ENCODE measurements around the gene MTHFS. TPM values are rescaled to one million over a fixed set of nuclear protein-coding genes. Genes with fewer than 3 reads are reported as not detected.
"Not testable (repeated sequence)": the region's sequence is repeated elsewhere in the genome, so short reads cannot be mapped to it uniquely, and the experiment has no call there.

MTHFS gene
- polyA plus RNA-seq, 4 donors: 72.6 to 221 (median 137) TPM

DNA sequence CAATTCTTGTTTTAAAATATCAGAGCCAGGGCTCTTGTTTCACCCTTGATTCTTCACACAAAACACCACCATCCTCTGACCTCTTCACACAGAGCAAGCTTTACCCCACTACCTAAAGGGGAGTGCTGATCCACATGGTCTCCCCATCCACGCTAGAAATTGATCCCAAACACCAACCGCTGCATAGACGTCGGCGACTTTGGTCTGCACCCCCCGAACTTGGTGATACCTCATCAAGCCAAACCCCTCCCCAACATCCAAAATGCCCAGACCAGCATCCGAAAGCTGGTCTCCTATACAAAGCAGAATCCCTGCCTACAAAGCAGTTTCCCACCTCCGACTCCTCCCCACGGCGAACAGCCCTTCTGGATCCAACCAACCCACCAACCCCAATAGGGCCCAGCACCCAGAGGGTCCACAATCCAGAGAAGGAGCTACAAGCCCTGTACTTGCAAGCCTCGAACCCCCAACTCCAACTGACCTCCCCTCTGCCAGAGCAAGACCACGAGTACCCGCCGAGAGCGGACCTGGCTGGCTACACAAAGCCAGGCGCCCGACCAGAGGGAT, 25.8 kb upstream of the MTHFS start:
- Histone ChIP-seq H3K9me3 (ENCODE audit: control insufficient read depth in 2 of 2, insufficient read depth in 1 of 2, low read depth in 1 of 2, low read length in 1 of 2) (peaks cover 1 to 47% of the 10 kb centered on the region in 2 donors), H3K4me3 (ENCODE audit: low read depth in 1 of 3, low read length in 3 of 3) (peak overlapping the region; percentile 85 to 97 (median 91)), H3K36me3 (ENCODE audit: control insufficient read depth in 3 of 3, insufficient read depth in 2 of 3, low read depth in 1 of 3, low read length in 3 of 3) (peaks cover 0 to 22% (median 8%) of the 10 kb centered on the region in 3 donors), H3K4me1 (ENCODE audit: control insufficient read depth in 3 of 3, insufficient read depth in 2 of 3, low read depth in 1 of 3, low read length in 2 of 3) (peaks cover 0 to 5% (median 4%) of the 10 kb centered on the region in 3 donors), H3K27ac (ENCODE audit: low read depth in 1 of 3, low read length in 2 of 3) (peak overlapping the region; percentile 28 to 99 (median 91)), H3K27me3 (ENCODE audit: control insufficient read depth in 3 of 3, insufficient read depth in 3 of 3, low read length in 3 of 3) (no peaks in the 10 kb centered on the region)
- FAIRE-seq: no peak
- DNase-seq: no peak
- 7 to 20% (median 15%) methylated on average over 17 of the region's 17 CpGs for WGBS, 3 donors

- no peak for DNase-seq
- no peak overlapping the region for H3K27ac ChIP-seq (ENCODE audit: low read depth in 1 of 3, low read length in 2 of 3)
- H3K4me1 ChIP-seq (ENCODE audit: control insufficient read depth in 3 of 3, insufficient read depth in 2 of 3, low read depth in 1 of 3, low read length in 2 of 3): peaks cover 0 to 5% (median 4%) of the 10 kb centered on the region in 3 donors
- H3K36me3 ChIP-seq (ENCODE audit: control insufficient read depth in 3 of 3, insufficient read depth in 2 of 3, low read depth in 1 of 3, low read length in 3 of 3): peaks cover 0 to 22% (median 8%) of the 10 kb centered on the region in 3 donors
- H3K27me3 ChIP-seq (ENCODE audit: control insufficient read depth in 3 of 3, insufficient read depth in 3 of 3, low read length in 3 of 3): peaks cover 0 to 2% (median 0%) of the 10 kb centered on the region in 3 donors
- FAIRE-seq: no peak
- H3K9me3 ChIP-seq (ENCODE audit: control insufficient read depth in 2 of 2, insufficient read depth in 1 of 2, low read depth in 1 of 2, low read length in 1 of 2): peaks cover 1 to 55% of the 10 kb centered on the region in 2 donors
- WGBS, 3 donors: 90 to 98% (median 97%) methylated on average over 12 of the region's 12 CpGs
- no peak overlapping the region for H3K4me3 ChIP-seq (ENCODE audit: low read depth in 1 of 3, low read length in 3 of 3)
These were observed 23.1 kb upstream of the MTHFS start for GRCh38 chr15:79919749-79920511.

- no peak for FAIRE-seq
- Histone ChIP-seq H3K4me3 (ENCODE audit: low read depth in 1 of 3, low read length in 3 of 3) (no peak overlapping the region), H3K4me1 (ENCODE audit: control insufficient read depth in 3 of 3, insufficient read depth in 2 of 3, low read depth in 1 of 3, low read length in 2 of 3) (peaks cover 0 to 4% (median 2%) of the 10 kb centered on the region in 3 donors), H3K27ac (ENCODE audit: low read depth in 1 of 3, low read length in 2 of 3) (no peak overlapping the region), H3K27me3 (ENCODE audit: control insufficient read depth in 3 of 3, insufficient read depth in 3 of 3, low read length in 3 of 3) (peaks cover 0 to 2% (median 0%) of the 10 kb centered on the region in 3 donors), H3K9me3 (ENCODE audit: control insufficient read depth in 2 of 2, insufficient read depth in 1 of 2, low read depth in 1 of 2, low read length in 1 of 2) (peaks cover 1 to 59% of the 10 kb centered on the region in 2 donors), H3K36me3 (ENCODE audit: control insufficient read depth in 3 of 3, insufficient read depth in 2 of 3, low read depth in 1 of 3, low read length in 3 of 3) (peaks cover 0 to 22% (median 8%) of the 10 kb centered on the region in 3 donors)
- WGBS, 3 donors: 94 to 98% (median 94%) methylated on average over 25 to 27 of the region's 27 CpGs
- no peak for DNase-seq
These were observed 22.4 kb upstream of the MTHFS start for GRCh38 chr15:79919090-79919748.

DNA sequence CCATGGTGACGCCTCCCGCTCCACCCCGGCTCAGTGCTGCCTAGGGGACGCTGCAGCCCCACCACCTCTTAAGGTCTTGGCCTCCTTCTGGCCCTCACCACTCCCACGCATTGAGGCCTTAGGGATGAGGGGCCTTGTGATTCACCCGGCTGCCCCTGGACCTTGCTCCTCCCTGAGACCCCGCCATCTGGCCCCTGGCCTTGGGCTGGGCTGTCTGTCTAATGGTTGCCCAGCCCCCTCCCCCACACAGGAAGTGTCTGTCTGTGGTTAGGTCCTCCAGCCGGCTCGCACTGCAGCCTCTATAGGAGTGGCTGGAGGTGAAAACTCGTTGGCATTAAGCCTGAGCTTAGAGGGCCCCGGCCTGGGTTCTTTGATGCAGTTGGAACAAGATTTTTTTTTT, 21.5 kb upstream of the MTHFS start:
- H3K36me3 ChIP-seq (ENCODE audit: control insufficient read depth in 3 of 3, insufficient read depth in 2 of 3, low read depth in 1 of 3, low read length in 3 of 3): peaks cover 0 to 22% (median 8%) of the 10 kb centered on the region in 3 donors
- DNase-seq: no peak
- 95 to 98% (median 95%) methylated on average over 11 of the region's 11 CpGs for WGBS, 3 donors
- peaks cover 0 to 2% (median 0%) of the 10 kb centered on the region in 3 donors for H3K27me3 ChIP-seq (ENCODE audit: control insufficient read depth in 3 of 3, insufficient read depth in 3 of 3, low read length in 3 of 3)
- no peak overlapping the region for H3K4me3 ChIP-seq (ENCODE audit: low read depth in 1 of 3, low read length in 3 of 3)
- H3K9me3 ChIP-seq (ENCODE audit: control insufficient read depth in 2 of 2, insufficient read depth in 1 of 2, low read depth in 1 of 2, low read length in 1 of 2): peaks cover 1 to 59% of the 10 kb centered on the region in 2 donors
- peaks cover 0 to 4% (median 2%) of the 10 kb centered on the region in 3 donors for H3K4me1 ChIP-seq (ENCODE audit: control insufficient read depth in 3 of 3, insufficient read depth in 2 of 3, low read depth in 1 of 3, low read length in 2 of 3)
- no peak for FAIRE-seq
- no peak overlapping the region for H3K27ac ChIP-seq (ENCODE audit: low read depth in 1 of 3, low read length in 2 of 3)

DNA sequence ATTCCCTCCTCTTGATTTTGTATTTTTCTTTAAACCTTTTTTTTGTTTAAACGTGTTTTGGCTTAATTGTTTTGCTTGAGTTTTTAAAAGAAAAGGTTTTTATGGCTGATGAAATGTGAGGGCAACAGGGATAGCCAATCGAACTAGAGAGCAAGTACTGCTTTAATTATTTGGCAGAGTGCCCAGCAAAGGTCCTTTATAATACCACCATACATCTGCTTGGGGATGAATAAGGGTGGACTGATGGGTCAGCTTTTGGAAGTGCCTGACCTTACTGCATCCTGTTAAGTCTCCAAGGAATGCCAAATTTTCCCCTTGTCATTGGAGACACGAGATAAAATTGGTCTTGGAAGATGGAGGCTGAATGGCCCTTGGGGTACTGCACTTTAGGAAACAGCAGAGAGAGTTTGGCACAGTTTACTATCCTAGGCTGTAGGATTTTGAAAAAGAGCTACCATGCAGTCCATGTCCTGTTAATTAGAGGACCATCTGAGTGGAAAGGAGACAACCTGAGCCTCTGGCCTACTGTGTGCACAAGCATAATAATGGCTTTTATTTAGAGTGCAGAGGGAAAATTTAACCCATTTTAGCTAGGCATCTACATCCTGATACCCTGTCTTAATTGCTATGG, 19.8 kb upstream of the MTHFS start:
- WGBS, 3 donors: 72 to 89% (median 80%) methylated on average over 3 of the region's 3 CpGs
- Histone ChIP-seq H3K9me3 (ENCODE audit: control insufficient read depth in 2 of 2, insufficient read depth in 1 of 2, low read depth in 1 of 2, low read length in 1 of 2) (peaks cover 1 to 65% of the 10 kb centered on the region in 2 donors), H3K36me3 (ENCODE audit: control insufficient read depth in 3 of 3, insufficient read depth in 2 of 3, low read depth in 1 of 3, low read length in 3 of 3) (peaks cover 0 to 20% (median 8%) of the 10 kb centered on the region in 3 donors), H3K27ac (ENCODE audit: low read depth in 1 of 3, low read length in 2 of 3) (no peak overlapping the region), H3K4me3 (ENCODE audit: low read depth in 1 of 3, low read length in 3 of 3) (no peak overlapping the region), H3K4me1 (ENCODE audit: control insufficient read depth in 3 of 3, insufficient read depth in 2 of 3, low read depth in 1 of 3, low read length in 2 of 3) (no peaks in the 10 kb centered on the region), H3K27me3 (ENCODE audit: control insufficient read depth in 3 of 3, insufficient read depth in 3 of 3, low read length in 3 of 3) (peaks cover 0 to 2% (median 0%) of the 10 kb centered on the region in 3 donors)
- no peak for FAIRE-seq
- no peak for DNase-seq

GRCh38 chr15:79915776-79916501, 19.1 kb upstream of the MTHFS start:
- H3K9me3 ChIP-seq (ENCODE audit: control insufficient read depth in 2 of 2, insufficient read depth in 1 of 2, low read depth in 1 of 2, low read length in 1 of 2): peaks cover 1 to 59% of the 10 kb centered on the region in 2 donors

GRCh38 chr15:79914728-79915127, 17.9 kb upstream of the MTHFS start:
- Histone ChIP-seq H3K4me3 (ENCODE audit: low read depth in 1 of 3, low read length in 3 of 3) (no peak overlapping the region), H3K4me1 (ENCODE audit: control insufficient read depth in 3 of 3, insufficient read depth in 2 of 3, low read depth in 1 of 3, low read length in 2 of 3) (no peaks in the 10 kb centered on the region), H3K9me3 (ENCODE audit: control insufficient read depth in 2 of 2, insufficient read depth in 1 of 2, low read depth in 1 of 2, low read length in 1 of 2) (peaks cover 1 to 48% of the 10 kb centered on the region in 2 donors), H3K36me3 (ENCODE audit: control insufficient read depth in 3 of 3, insufficient read depth in 2 of 3, low read depth in 1 of 3, low read length in 3 of 3) (peaks cover 0 to 11% (median under 1%) of the 10 kb centered on the region in 3 donors), H3K27ac (ENCODE audit: low read depth in 1 of 3, low read length in 2 of 3) (no peak overlapping the region), H3K27me3 (ENCODE audit: control insufficient read depth in 3 of 3, insufficient read depth in 3 of 3, low read length in 3 of 3) (peaks cover 0 to 2% (median 0%) of the 10 kb centered on the region in 3 donors)
- DNase-seq (no peak), FAIRE-seq (no peak)

More at GRCh38 chr15:79915776-79916501, 19.1 kb upstream of the MTHFS start:
- not testable (repeated sequence) for DNase-seq; H3K4me3 ChIP-seq (ENCODE audit: low read depth in 1 of 3, low read length in 3 of 3); H3K4me1 ChIP-seq (ENCODE audit: control insufficient read depth in 3 of 3, insufficient read depth in 2 of 3, low read depth in 1 of 3, low read length in 2 of 3); H3K27me3 ChIP-seq (ENCODE audit: control insufficient read depth in 3 of 3, insufficient read depth in 3 of 3, low read length in 3 of 3); H3K27ac ChIP-seq (ENCODE audit: low read depth in 1 of 3, low read length in 2 of 3); FAIRE-seq
- WGBS, 3 donors: 93 to 98% (median 96%) methylated on average over 3 of the region's 3 CpGs
- H3K36me3 ChIP-seq (ENCODE audit: control insufficient read depth in 3 of 3, insufficient read depth in 2 of 3, low read depth in 1 of 3, low read length in 3 of 3): peaks cover 0 to 17% (median 6%) of the 10 kb centered on the region in 3 donors

Data from small intestine (tissue), 7 donors.